SK-N-SH (cell line): Measurements from ENCODE around the gene FRK. TPM values are rescaled to one million over a fixed set of nuclear protein-coding genes. Genes with fewer than 3 reads are reported as not detected.

ENCODE experiments used
- CTCF ChIA-PET: fragments of 300-600, 350-600 bp; formaldehyde crosslinking; extraction: SDS; loops from one replicate; lab custom pipeline; 2021; lab: Yijun Ruan, JAX
- POLR2A ChIA-PET: fragments of 350-600 bp; sonication (Branson Sonifier 250); formaldehyde crosslinking; extraction: SDS; loops from one replicate; lab custom pipeline; 2020; ENCODE audit warnings: antibody characterized with exemption, inconsistent platforms; lab: Yijun Ruan, JAX
- DNase-seq: peaks from one replicate; pipeline ENCODE4 v3.0.0; 2012
- H2AFZ ChIP-seq: fragments of 200-600 bp; sonication (generic); 2 replicates; pipeline ENCODE4 v1.8.1; 2016; ENCODE audit warnings: antibody characterized with exemption, mild to moderate bottlenecking, low read depth
- H3F3A ChIP-seq: fragments of 200-600 bp; sonication (generic); replicated peaks from 2 replicates; pipeline ENCODE3; 2016; ENCODE audit warnings: antibody characterized with exemption, mild to moderate bottlenecking; ENCODE audit not compliant: insufficient read depth
- H3K27ac ChIP-seq, 2 experiments: fragments of 200-500 bp in 1 of 2; fragments of 200-600 bp in 1 of 2; sonication (Bioruptor generic) in 1 of 2; sonication (generic), shearing (Covaris generic) in 1 of 2; 2 replicates each; pipeline versions ENCODE4 v1.5.1 to v1.6.1; 2014 to 2016; ENCODE audit warnings: low read depth in 2 of 2, inconsistent platforms in 1 of 2, low read length in 1 of 2, mild to moderate bottlenecking in 1 of 2, mixed read lengths in 1 of 2
- H3K27me3 ChIP-seq: fragments of 200-600 bp; sonication (generic), shearing (Covaris generic); 2 replicates; pipeline ENCODE4 v1.6.1; 2016; ENCODE audit warnings: mixed run types; ENCODE audit not compliant: insufficient read depth
- H3K36me3 ChIP-seq, 2 experiments: fragments of 200-500 bp in 1 of 2; fragments of 200-600 bp in 1 of 2; sonication (Bioruptor generic) in 1 of 2; sonication (generic) in 1 of 2; replicated peaks in 1 of 2; 2 replicates each; pipeline versions ENCODE3 to v1.5.1; 2014 to 2016; ENCODE audit warnings: low read length in 1 of 2, mild to moderate bottlenecking in 1 of 2; ENCODE audit not compliant: insufficient read depth in 2 of 2, control insufficient read depth in 1 of 2
- H3K4me1 ChIP-seq, 2 experiments: fragments of 200-500 bp in 1 of 2; fragments of 200-600 bp in 1 of 2; sonication (Bioruptor generic) in 1 of 2; sonication (generic), shearing (Covaris generic) in 1 of 2; 2 replicates each; pipeline versions ENCODE4 v1.5.1 to v1.6.1; 2014 to 2016; ENCODE audit warnings: low read depth in 1 of 2, low read length in 1 of 2, mixed run types in 1 of 2; ENCODE audit not compliant: insufficient read depth in 2 of 2, control insufficient read depth in 1 of 2
- H3K4me2 ChIP-seq: fragments of 200-600 bp; sonication (generic), shearing (Covaris generic); 2 replicates; pipeline ENCODE4 v1.6.1; 2017; ENCODE audit warnings: mixed run types
- H3K4me3 ChIP-seq, 2 experiments: fragments of 200-500 bp in 1 of 2; fragments of 200-600 bp in 1 of 2; sonication (Bioruptor generic) in 1 of 2; sonication (generic), shearing (Covaris generic) in 1 of 2; 2 replicates each; pipeline versions ENCODE4 v1.5.1 to v1.8.1; 2014 to 2016; ENCODE audit warnings: low read depth in 2 of 2, inconsistent platforms in 1 of 2, low read length in 1 of 2, mild to moderate bottlenecking in 1 of 2, mixed read lengths in 1 of 2, moderate library complexity in 1 of 2
- H3K79me2 ChIP-seq: fragments of 200-600 bp; sonication (generic); 2 replicates; pipeline ENCODE4 v1.8.1; 2017; ENCODE audit warnings: mild to moderate bottlenecking; ENCODE audit not compliant: insufficient read depth
- H3K9ac ChIP-seq: fragments of 200-600 bp; sonication (generic); 2 replicates; pipeline ENCODE4 v1.6.1; 2017; ENCODE audit warnings: mixed run types
- H3K9me2 ChIP-seq: fragments of 200-600 bp; sonication (generic); 2 replicates; pipeline ENCODE4 v1.6.1; 2017; ENCODE audit warnings: mixed run types
- H3K9me3 ChIP-seq: fragments of 200-600 bp; sonication (generic); 2 replicates; pipeline ENCODE4 v1.6.1; 2017; ENCODE audit warnings: mixed run types, mild to moderate bottlenecking, moderate library complexity
- H4K20me1 ChIP-seq: fragments of 200-600 bp; sonication (generic); 2 replicates; pipeline ENCODE4 v1.6.1; 2017; ENCODE audit warnings: mild to moderate bottlenecking, mixed run types; ENCODE audit not compliant: insufficient read depth
- ELF1 ChIP-seq: IDR thresholded peaks from 2 replicates; pipeline ENCODE4 v1.4.0; 2012
- EP300 ChIP-seq, 2 experiments: IDR thresholded peaks; 2 replicates each; pipeline versions ENCODE4 v1.4.0 to v1.6.1; 2012; ENCODE audit warnings: borderline replicate concordance in 1 of 2, low read depth in 1 of 2, low read length in 1 of 2
- FOSL2 ChIP-seq: IDR thresholded peaks from 2 replicates; pipeline ENCODE4 v1.4.0; 2012; ENCODE audit warnings: low read depth, mild to moderate bottlenecking, moderate library complexity, borderline replicate concordance
- FOXJ3 ChIP-seq: sonication (generic); formaldehyde crosslinking; IDR thresholded peaks from 2 replicates; pipeline ENCODE4 v1.5.1; 2020; ENCODE audit warnings: mild to moderate bottlenecking, missing genetic modification reagents
- MEF2A ChIP-seq: IDR thresholded peaks from 2 replicates; pipeline ENCODE4 v1.4.0; 2012; ENCODE audit warnings: low read depth, borderline replicate concordance
- MXI1 ChIP-seq: IDR thresholded peaks from 2 replicates; pipeline ENCODE4 v1.6.1; 2012; ENCODE audit warnings: mild to moderate bottlenecking, low read depth, low read length, improper control_type of control experiment
- NFIC ChIP-seq: IDR thresholded peaks from 2 replicates; pipeline ENCODE4 v1.4.0; 2012; ENCODE audit warnings: borderline replicate concordance
- POLR2AphosphoS5 ChIP-seq: IDR thresholded peaks from 2 replicates; pipeline ENCODE4 v1.6.1; 2012; ENCODE audit warnings: low read depth, low read length
- RAD21 ChIP-seq: IDR thresholded peaks from 2 replicates; pipeline ENCODE4 v1.6.1; 2012; ENCODE audit warnings: mild to moderate bottlenecking, low read length
- RXRA ChIP-seq: IDR thresholded peaks from 2 replicates; pipeline ENCODE4 v1.4.0; 2012; ENCODE audit warnings: low read depth, mild to moderate bottlenecking, borderline replicate concordance
- SIN3A ChIP-seq: IDR thresholded peaks from 2 replicates; pipeline ENCODE4 v1.6.1; 2012; ENCODE audit warnings: low read depth, mild to moderate bottlenecking, low read length, moderate library complexity, borderline replicate concordance
- SMC3 ChIP-seq: IDR thresholded peaks from 2 replicates; pipeline ENCODE4 v1.6.1; 2012; ENCODE audit warnings: low read depth, low read length, improper control_type of control experiment
- TCF12 ChIP-seq: IDR thresholded peaks from 2 replicates; pipeline ENCODE4 v1.4.0; 2012
- YY1 ChIP-seq: IDR thresholded peaks from 2 replicates; pipeline ENCODE4 v1.4.0; 2012; ENCODE audit warnings: low read depth, mild to moderate bottlenecking
- WGBS: methylation state at CpG from one replicate; pipeline ENCODE4 v1.1.6; 2017; ENCODE audit warnings: low lambda C conversion rate; 5-methylcytosine and 5-hydroxymethylcytosine counted together
- polyA plus RNA-seq, 3 experiments: library from polyadenylated mRNA; depleted of rRNA; stranded (reverse); fragments of >200 nt; gene quantifications; 2 replicates each; pipeline ENCODE4 v1.2.3, GENCODE V29; 2012
- TF ChIP-seq, protein P1 (sequence below): IDR thresholded peaks from 2 replicates; pipeline ENCODE4 v1.6.1; 2012; ENCODE audit warnings: mild to moderate bottlenecking, low read depth, low read length, moderate library complexity
- TF ChIP-seq, protein P2 (sequence below): fragments of 200-600 bp; sonication (generic); IDR thresholded peaks from 2 replicates; pipeline ENCODE4 v1.6.1; 2017; ENCODE audit warnings: antibody characterized with exemption, mild to moderate bottlenecking, moderate library complexity
- TF ChIP-seq, protein P3 (sequence below): IDR thresholded peaks from 2 replicates; pipeline ENCODE4 v1.4.0; 2012; ENCODE audit warnings: low read depth, borderline replicate concordance
- TF ChIP-seq, protein P4 (sequence below): IDR thresholded peaks from 2 replicates; pipeline ENCODE4 v1.4.0; 2012; ENCODE audit warnings: low read depth, borderline replicate concordance

FRK gene
- polyA plus RNA-seq, 1 of the 3 experiments (the other 2 are of a cell fraction) = under 0.01 TPM

DNA sequence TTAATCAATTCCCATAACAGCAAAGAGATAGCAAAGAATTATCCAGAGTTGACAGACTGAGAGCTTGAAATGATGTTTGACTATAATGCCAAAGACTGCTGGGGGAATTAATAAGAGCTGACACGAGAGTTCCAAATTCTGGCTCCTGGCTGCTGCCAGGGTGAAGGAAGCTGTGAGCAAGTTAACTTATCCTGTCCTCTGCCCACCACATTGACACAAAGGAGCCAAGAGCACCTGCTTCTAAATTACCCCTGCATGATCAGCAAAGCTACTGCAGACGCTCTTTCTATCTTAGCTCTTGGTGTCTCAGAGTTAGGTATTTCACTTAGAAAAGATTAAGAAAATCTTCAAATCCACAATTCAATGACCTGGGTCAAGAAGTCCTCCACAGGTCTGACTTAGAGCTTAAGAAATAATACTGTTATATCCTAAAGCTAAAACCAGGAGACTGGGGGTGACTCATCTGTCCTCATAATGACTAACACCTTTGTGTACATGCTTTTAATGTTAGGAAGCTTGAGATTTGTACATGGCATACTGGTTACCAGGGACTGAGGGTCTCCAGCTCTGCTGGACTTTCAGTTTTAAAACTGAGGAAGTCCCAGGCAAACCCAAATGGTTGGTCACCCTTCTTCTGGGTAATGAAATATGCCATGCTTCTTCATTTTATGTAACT is 13.2 kb upstream of the FRK start:
- Histone ChIP-seq H3K27ac (no peak overlapping the region), H2AFZ (no peak overlapping the region), H3F3A (no peaks in the 10 kb centered on the region), H3K36me3 (no peaks in the 10 kb centered on the region), H3K79me2 (no peaks in the 10 kb centered on the region), H4K20me1 (no peaks in the 10 kb centered on the region), H3K9me3 (no peaks in the 10 kb centered on the region), H3K27me3 (no peaks in the 10 kb centered on the region), H3K4me2 (no peak overlapping the region), H3K9me2 (peaks cover 2% of the 10 kb centered on the region; the same call in 1 of the 2 replicates), H3K9ac (no peak overlapping the region), H3K4me1 (no peaks in the 10 kb centered on the region; a peak in 1 of 4 replicates), H3K4me3 (no peak overlapping the region)
- DNase-seq = no peak
- TF ChIP-seq POLR2AphosphoS5 = no peak
- no peak for TF ChIP-seq NFIC
- no peak for TF ChIP-seq SIN3A
- TF ChIP-seq RXRA = no peak
- TF ChIP-seq, protein P1, sequence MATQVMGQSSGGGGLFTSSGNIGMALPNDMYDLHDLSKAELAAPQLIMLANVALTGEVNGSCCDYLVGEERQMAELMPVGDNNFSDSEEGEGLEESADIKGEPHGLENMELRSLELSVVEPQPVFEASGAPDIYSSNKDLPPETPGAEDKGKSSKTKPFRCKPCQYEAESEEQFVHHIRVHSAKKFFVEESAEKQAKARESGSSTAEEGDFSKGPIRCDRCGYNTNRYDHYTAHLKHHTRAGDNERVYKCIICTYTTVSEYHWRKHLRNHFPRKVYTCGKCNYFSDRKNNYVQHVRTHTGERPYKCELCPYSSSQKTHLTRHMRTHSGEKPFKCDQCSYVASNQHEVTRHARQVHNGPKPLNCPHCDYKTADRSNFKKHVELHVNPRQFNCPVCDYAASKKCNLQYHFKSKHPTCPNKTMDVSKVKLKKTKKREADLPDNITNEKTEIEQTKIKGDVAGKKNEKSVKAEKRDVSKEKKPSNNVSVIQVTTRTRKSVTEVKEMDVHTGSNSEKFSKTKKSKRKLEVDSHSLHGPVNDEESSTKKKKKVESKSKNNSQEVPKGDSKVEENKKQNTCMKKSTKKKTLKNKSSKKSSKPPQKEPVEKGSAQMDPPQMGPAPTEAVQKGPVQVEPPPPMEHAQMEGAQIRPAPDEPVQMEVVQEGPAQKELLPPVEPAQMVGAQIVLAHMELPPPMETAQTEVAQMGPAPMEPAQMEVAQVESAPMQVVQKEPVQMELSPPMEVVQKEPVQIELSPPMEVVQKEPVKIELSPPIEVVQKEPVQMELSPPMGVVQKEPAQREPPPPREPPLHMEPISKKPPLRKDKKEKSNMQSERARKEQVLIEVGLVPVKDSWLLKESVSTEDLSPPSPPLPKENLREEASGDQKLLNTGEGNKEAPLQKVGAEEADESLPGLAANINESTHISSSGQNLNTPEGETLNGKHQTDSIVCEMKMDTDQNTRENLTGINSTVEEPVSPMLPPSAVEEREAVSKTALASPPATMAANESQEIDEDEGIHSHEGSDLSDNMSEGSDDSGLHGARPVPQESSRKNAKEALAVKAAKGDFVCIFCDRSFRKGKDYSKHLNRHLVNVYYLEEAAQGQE = no peak
- TF ChIP-seq, protein P2, sequence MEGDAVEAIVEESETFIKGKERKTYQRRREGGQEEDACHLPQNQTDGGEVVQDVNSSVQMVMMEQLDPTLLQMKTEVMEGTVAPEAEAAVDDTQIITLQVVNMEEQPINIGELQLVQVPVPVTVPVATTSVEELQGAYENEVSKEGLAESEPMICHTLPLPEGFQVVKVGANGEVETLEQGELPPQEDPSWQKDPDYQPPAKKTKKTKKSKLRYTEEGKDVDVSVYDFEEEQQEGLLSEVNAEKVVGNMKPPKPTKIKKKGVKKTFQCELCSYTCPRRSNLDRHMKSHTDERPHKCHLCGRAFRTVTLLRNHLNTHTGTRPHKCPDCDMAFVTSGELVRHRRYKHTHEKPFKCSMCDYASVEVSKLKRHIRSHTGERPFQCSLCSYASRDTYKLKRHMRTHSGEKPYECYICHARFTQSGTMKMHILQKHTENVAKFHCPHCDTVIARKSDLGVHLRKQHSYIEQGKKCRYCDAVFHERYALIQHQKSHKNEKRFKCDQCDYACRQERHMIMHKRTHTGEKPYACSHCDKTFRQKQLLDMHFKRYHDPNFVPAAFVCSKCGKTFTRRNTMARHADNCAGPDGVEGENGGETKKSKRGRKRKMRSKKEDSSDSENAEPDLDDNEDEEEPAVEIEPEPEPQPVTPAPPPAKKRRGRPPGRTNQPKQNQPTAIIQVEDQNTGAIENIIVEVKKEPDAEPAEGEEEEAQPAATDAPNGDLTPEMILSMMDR = no peak
- TF ChIP-seq SMC3 = no peak
- no peak for TF ChIP-seq FOXJ3 (CRISPR knock-in tag)
- TF ChIP-seq MXI1 = no peak
- TF ChIP-seq TCF12 = no peak
- no peak for TF ChIP-seq FOSL2
- TF ChIP-seq MEF2A = no peak
- no peak for TF ChIP-seq RAD21
- no peak for TF ChIP-seq YY1
- TF ChIP-seq, protein P3, sequence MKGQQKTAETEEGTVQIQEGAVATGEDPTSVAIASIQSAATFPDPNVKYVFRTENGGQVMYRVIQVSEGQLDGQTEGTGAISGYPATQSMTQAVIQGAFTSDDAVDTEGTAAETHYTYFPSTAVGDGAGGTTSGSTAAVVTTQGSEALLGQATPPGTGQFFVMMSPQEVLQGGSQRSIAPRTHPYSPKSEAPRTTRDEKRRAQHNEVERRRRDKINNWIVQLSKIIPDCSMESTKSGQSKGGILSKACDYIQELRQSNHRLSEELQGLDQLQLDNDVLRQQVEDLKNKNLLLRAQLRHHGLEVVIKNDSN = no peak
- TF ChIP-seq EP300 (IDR thresholded peaks at IDR 0.05; ENCODE audit: borderline replicate concordance in 1 of 2, low read depth in 1 of 2, low read length in 1 of 2) = no peak
- TF ChIP-seq, protein P4, sequence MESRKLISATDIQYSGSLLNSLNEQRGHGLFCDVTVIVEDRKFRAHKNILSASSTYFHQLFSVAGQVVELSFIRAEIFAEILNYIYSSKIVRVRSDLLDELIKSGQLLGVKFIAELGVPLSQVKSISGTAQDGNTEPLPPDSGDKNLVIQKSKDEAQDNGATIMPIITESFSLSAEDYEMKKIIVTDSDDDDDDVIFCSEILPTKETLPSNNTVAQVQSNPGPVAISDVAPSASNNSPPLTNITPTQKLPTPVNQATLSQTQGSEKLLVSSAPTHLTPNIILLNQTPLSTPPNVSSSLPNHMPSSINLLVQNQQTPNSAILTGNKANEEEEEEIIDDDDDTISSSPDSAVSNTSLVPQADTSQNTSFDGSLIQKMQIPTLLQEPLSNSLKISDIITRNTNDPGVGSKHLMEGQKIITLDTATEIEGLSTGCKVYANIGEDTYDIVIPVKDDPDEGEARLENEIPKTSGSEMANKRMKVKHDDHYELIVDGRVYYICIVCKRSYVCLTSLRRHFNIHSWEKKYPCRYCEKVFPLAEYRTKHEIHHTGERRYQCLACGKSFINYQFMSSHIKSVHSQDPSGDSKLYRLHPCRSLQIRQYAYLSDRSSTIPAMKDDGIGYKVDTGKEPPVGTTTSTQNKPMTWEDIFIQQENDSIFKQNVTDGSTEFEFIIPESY = no peak
- TF ChIP-seq ELF1 = no peak
- ChIA-PET CTCF (interaction anchor here (0.7 kb wide), 1 partner anchor 12 kb away, joined by 3 read pairs; no protein-coding TSS in a partner anchor), POLR2A (no interaction called here)
- 50% methylated on average over 2 of the region's 2 CpGs for WGBS
